ENCODE results near the gene ELOVL4. TPM values are rescaled to one million over a fixed set of nuclear protein-coding genes. Genes with fewer than 3 reads are reported as not detected.

Gene ELOVL4
- total RNA-seq, 1 experiment from 2014 or later = 0.68 TPM

- Mint-ChIP-seq H3K4me3 (ENCODE audit: unreplicated experiment) (no peak overlapping the region), H3K27me3 (ENCODE audit: insufficient read depth, unreplicated experiment) (no peaks in the 10 kb centered on the region), H3K9me3 (ENCODE audit: unreplicated experiment) (peaks cover 29% of the 10 kb centered on the region), H3K36me3 (ENCODE audit: insufficient read depth, unreplicated experiment) (no peaks in the 10 kb centered on the region), H3K27ac (ENCODE audit: unreplicated experiment) (no peak overlapping the region), H3K4me1 (ENCODE audit: low read depth, unreplicated experiment) (no peaks in the 10 kb centered on the region)
- H3K27me3 ChIP-seq (replicated peaks; ENCODE audit: control insufficient read depth, insufficient read depth, low read length) = no peaks in the 10 kb centered on the region
- H3K4me1 ChIP-seq = no peaks in the 10 kb centered on the region
- no peak for DNase-seq
- H3K9me3 ChIP-seq = peaks cover 4% of the 10 kb centered on the region
- POLR2A ChIA-PET = no interaction called here
- intact Hi-C loops (cut with micrococcal nuclease; ENCODE audit: unreplicated experiment) = loop anchor here (5.0 kb wide), 1 partner anchor 1127 kb away; no protein-coding TSS in a partner anchor
- CTCF ChIA-PET = no interaction called here
- no TSS peak for BruUV-seq (replicated peaks)
- TF ChIP-seq CTCF (IDR thresholded peaks at IDR 0.05; ENCODE audit: insufficient read depth in 1 of 2, low read depth in 1 of 2, low read length in 1 of 2, severe bottlenecking in 1 of 2, unreplicated experiment in 1 of 2) = no peak
- H3K4me3 ChIP-seq (ENCODE audit: low read depth, low read length) = no peak overlapping the region
- H3K36me3 ChIP-seq (ENCODE audit: control insufficient read depth, insufficient read depth, low read length) = no peaks in the 10 kb centered on the region
Measured at GRCh38 chr6:79894939-79895338, 52.4 kb downstream of the ELOVL4 start.

GRCh38 chr6:79888587-79888986 is 58.8 kb downstream of the ELOVL4 start:
- Mint-ChIP-seq H3K36me3 (ENCODE audit: insufficient read depth, unreplicated experiment) (no peaks in the 10 kb centered on the region), H3K4me3 (ENCODE audit: unreplicated experiment) (no peak overlapping the region), H3K4me1 (ENCODE audit: low read depth, unreplicated experiment) (no peaks in the 10 kb centered on the region), H3K27ac (ENCODE audit: unreplicated experiment) (no peak overlapping the region), H3K9me3 (ENCODE audit: unreplicated experiment) (peaks cover 29% of the 10 kb centered on the region), H3K27me3 (ENCODE audit: insufficient read depth, unreplicated experiment) (peaks cover 18% of the 10 kb centered on the region)
- H3K9me3 ChIP-seq = peaks cover 5% of the 10 kb centered on the region
- ChIA-PET CTCF (no interaction called here), POLR2A (no interaction called here)
- BruUV-seq (replicated peaks) = no TSS peak
- TF ChIP-seq CTCF (IDR thresholded peaks at IDR 0.05; ENCODE audit: insufficient read depth in 1 of 2, low read depth in 1 of 2, low read length in 1 of 2, severe bottlenecking in 1 of 2, unreplicated experiment in 1 of 2) = no peak
- no peak for DNase-seq
- intact Hi-C loops (cut with micrococcal nuclease; ENCODE audit: unreplicated experiment) = no loop called here
- H3K36me3 ChIP-seq (ENCODE audit: control insufficient read depth, insufficient read depth, low read length) = no peaks in the 10 kb centered on the region
- H3K4me3 ChIP-seq (ENCODE audit: low read depth, low read length) = no peak overlapping the region
- no peaks in the 10 kb centered on the region for H3K4me1 ChIP-seq
- no peaks in the 10 kb centered on the region for H3K27me3 ChIP-seq (replicated peaks; ENCODE audit: control insufficient read depth, insufficient read depth, low read length)

GRCh38 chr6:79878142-79878748 is 69.1 kb downstream of the ELOVL4 start:
- intact Hi-C loops (cut with micrococcal nuclease; ENCODE audit: unreplicated experiment) = loop anchor here (5.0 to 10.0 kb wide), 2 partner anchors 217 to 654 kb away; no protein-coding TSS in a partner anchor
- no TSS peak for BruUV-seq (replicated peaks)
- no peak overlapping the region for H3K4me3 ChIP-seq (ENCODE audit: low read depth, low read length)
- CTCF ChIA-PET = no interaction called here
- H3K27me3 Mint-ChIP-seq (ENCODE audit: insufficient read depth, unreplicated experiment) = no peaks in the 10 kb centered on the region
- no peaks in the 10 kb centered on the region for H3K9me3 ChIP-seq
- POLR2A ChIA-PET = no interaction called here
- no peaks in the 10 kb centered on the region for H3K36me3 ChIP-seq (ENCODE audit: control insufficient read depth, insufficient read depth, low read length)
- no peaks in the 10 kb centered on the region for H3K27me3 ChIP-seq (replicated peaks; ENCODE audit: control insufficient read depth, insufficient read depth, low read length)
- H3K9me3 Mint-ChIP-seq (ENCODE audit: unreplicated experiment) = peaks cover 28% of the 10 kb centered on the region
- no peak overlapping the region for H3K27ac Mint-ChIP-seq (ENCODE audit: unreplicated experiment)
- no peak for TF ChIP-seq CTCF (IDR thresholded peaks at IDR 0.05; ENCODE audit: insufficient read depth in 1 of 2, low read depth in 1 of 2, low read length in 1 of 2, severe bottlenecking in 1 of 2, unreplicated experiment in 1 of 2)
- peaks cover 14% of the 10 kb centered on the region for H3K4me1 Mint-ChIP-seq (ENCODE audit: low read depth, unreplicated experiment)
- peaks cover 9% of the 10 kb centered on the region; the same call in 1 of the 2 replicates for H3K4me1 ChIP-seq
- H3K4me3 Mint-ChIP-seq (ENCODE audit: unreplicated experiment) = no peak overlapping the region
- H3K36me3 Mint-ChIP-seq (ENCODE audit: insufficient read depth, unreplicated experiment) = no peaks in the 10 kb centered on the region
- DNase-seq = no peak
